Esophagus squamous epithelium (tissue), 4 donors: ENCODE results near the gene PTPN14.

Source experiments
- CTCF ChIP-seq, 6 experiments: fragments of 450-650 bp in 4 of 6; fragments of 200-600 bp in 2 of 6; sonication (generic) in 2 of 6; IDR thresholded peaks; one replicate each; pipeline ENCODE4 v1.5.1; 2016 to 2019; ENCODE audit warnings: antibody characterized with exemption in 6 of 6, mild to moderate bottlenecking in 4 of 6, moderate library complexity in 4 of 6
- POLR2A ChIP-seq, 4 donors: fragments of 450-650 bp; IDR thresholded peaks; one replicate each; pipeline ENCODE4 v1.6.1; 2017; ENCODE audit warnings: antibody characterized with exemption in 4 of 4, mild to moderate bottlenecking in 4 of 4, moderate library complexity in 3 of 4

- TF ChIP-seq CTCF (IDR thresholded peaks at IDR 0.05) (no peak), POLR2A (IDR thresholded peaks at IDR 0.05) (no peak)
Measured at GRCh38 chr1:214547747-214548146, 3.7 kb downstream of the PTPN14 start.
